ENCODE results near the gene SCGB3A1.

SCGB3A1 gene

DNA sequence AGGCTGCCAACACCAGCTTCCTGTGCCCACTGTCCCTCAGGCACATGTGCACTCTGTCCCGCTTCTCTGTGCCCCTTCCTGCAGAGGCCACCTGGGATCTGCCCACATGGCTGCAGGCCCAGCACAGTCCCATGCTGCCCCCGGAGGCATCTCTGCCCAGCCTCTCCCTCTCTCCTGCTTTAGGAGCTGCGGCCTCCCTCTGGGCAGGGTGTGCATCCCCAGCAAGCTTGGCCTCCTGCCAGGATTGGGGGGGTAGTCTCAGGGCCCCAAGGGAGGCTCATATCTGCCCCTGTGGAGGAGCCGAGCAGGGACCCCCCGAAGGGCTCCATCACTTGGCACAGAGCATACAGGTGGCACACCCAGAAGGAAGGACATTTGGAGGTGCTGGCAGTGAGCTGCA is 33.3 kb upstream of the SCGB3A1 start:
- no peak overlapping the region for H3K4me3 ChIP-seq (ENCODE audit: low read depth, low read length)
- TF ChIP-seq, protein P1, sequence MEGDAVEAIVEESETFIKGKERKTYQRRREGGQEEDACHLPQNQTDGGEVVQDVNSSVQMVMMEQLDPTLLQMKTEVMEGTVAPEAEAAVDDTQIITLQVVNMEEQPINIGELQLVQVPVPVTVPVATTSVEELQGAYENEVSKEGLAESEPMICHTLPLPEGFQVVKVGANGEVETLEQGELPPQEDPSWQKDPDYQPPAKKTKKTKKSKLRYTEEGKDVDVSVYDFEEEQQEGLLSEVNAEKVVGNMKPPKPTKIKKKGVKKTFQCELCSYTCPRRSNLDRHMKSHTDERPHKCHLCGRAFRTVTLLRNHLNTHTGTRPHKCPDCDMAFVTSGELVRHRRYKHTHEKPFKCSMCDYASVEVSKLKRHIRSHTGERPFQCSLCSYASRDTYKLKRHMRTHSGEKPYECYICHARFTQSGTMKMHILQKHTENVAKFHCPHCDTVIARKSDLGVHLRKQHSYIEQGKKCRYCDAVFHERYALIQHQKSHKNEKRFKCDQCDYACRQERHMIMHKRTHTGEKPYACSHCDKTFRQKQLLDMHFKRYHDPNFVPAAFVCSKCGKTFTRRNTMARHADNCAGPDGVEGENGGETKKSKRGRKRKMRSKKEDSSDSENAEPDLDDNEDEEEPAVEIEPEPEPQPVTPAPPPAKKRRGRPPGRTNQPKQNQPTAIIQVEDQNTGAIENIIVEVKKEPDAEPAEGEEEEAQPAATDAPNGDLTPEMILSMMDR (IDR thresholded peaks at IDR 0.05; ENCODE audit: low read depth, low read length): no peak

DNA sequence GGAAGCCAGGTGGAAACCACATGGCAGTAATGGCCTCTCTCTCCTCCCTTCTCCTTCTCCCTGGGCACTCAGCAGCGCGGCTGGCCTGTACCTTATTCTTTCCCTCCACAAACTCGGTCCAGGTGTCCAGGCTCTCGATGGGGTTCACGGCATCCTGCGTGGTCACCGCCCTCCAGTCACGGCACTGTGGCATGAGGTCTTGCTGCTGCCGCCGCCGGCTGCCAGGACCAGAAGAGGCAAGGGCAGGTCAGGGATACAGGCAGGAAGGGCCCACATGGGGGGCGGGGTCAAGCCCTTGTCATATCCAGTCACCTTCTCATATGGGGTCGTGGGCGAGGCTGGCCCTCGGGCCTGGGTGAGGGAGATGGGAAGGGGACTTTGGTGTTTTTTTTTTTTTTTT is 32.5 kb upstream of the SCGB3A1 start:
- TF ChIP-seq, protein P1 (IDR thresholded peaks at IDR 0.05; ENCODE audit: low read depth, low read length): no peak
- H3K4me3 ChIP-seq (ENCODE audit: low read depth, low read length): no peak overlapping the region

- TF ChIP-seq, protein P1 (IDR thresholded peaks at IDR 0.05; ENCODE audit: low read depth, low read length): no peak
- no peak overlapping the region for H3K4me3 ChIP-seq (ENCODE audit: low read depth, low read length)
These were observed 32.1 kb upstream of the SCGB3A1 start for GRCh38 chr5:180623411-180623834.

DNA sequence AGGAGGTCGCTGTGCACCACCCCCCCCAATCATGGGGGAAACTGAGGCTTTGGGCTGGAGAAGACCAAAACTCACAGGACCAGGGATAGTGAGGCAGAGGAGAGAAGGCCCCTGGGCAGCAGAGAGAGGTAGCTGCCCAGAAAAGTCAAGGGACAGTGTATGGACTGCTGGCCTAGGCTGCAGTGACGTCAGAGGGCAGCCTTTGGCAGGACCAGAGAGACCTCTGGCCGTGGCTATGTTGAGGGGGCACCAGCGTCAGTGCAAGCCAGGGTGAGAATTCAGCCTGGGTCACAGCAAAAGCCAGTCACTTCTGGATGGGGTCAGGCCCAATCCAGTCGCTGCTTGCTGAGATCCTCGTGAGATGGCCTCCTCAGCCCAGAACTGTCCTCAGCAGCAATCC is 31.6 kb upstream of the SCGB3A1 start:
- TF ChIP-seq, protein P1 (IDR thresholded peaks at IDR 0.05; ENCODE audit: low read depth, low read length): no peak
- H3K4me3 ChIP-seq (ENCODE audit: low read depth, low read length): no peak overlapping the region

GRCh38 chr5:180621311-180621710 is 30.0 kb upstream of the SCGB3A1 start:
- no peak overlapping the region for H3K4me3 ChIP-seq (ENCODE audit: low read depth, low read length)

GRCh38 chr5:180620014-180620413 is 28.7 kb upstream of the SCGB3A1 start:
- TF ChIP-seq, protein P1 (IDR thresholded peaks at IDR 0.05; ENCODE audit: low read depth, low read length): no peak
- no peak overlapping the region for H3K4me3 ChIP-seq (ENCODE audit: low read depth, low read length)

More at GRCh38 chr5:180621311-180621710, 30.0 kb upstream of the SCGB3A1 start:
- TF ChIP-seq, protein P1 (IDR thresholded peaks at IDR 0.05; ENCODE audit: low read depth, low read length): no peak

DNA sequence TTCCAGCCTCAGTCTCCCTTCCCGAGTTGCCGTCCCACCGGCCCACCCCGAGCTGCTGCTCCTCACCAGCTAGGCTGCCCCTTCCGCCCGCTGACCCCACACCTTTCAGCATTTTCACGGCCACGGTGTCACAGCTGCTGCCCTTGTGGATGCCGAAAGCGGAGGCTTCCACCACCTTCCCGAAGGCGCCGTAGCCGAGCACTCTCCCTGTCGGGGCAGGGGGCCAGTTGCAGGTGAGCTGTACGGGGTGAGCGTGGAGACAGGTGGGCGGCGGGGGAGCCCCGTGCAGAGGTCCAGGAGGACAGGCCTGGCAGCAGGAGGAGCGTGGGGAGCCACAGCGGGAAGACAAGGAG is 28.2 kb upstream of the SCGB3A1 start:
- TF ChIP-seq, protein P1 (IDR thresholded peaks at IDR 0.05; ENCODE audit: low read depth, low read length): no peak
- H3K4me3 ChIP-seq (ENCODE audit: low read depth, low read length): no peak overlapping the region
